Measurements from ENCODE around the gene PDIA3. TPM values are rescaled to one million over a fixed set of nuclear protein-coding genes. Genes with fewer than 3 reads are reported as not detected.
A peak's percentile ranks its signal among the peaks of the same experiment; 100 is the strongest.

PDIA3 gene
- total and polyA plus RNA-seq, 2 donors from 2014 or later: 404 to 414 TPM

- FAIRE-seq (no peak), DNase-seq (no peak)
- H3K36me3 ChIP-seq (ENCODE audit: control insufficient read depth in 2 of 3, insufficient read depth in 3 of 3, low read length in 3 of 3): peaks cover 0 to 29% (median 23%) of the 10 kb centered on the region in 3 donors
- H3K4me1 ChIP-seq (ENCODE audit: control insufficient read depth in 2 of 3, insufficient read depth in 2 of 3, low read depth in 1 of 3, low read length in 3 of 3): no peaks in the 10 kb centered on the region
- H3K27ac ChIP-seq (ENCODE audit: low read depth in 2 of 2, low read length in 2 of 2): no peak overlapping the region
- no peaks in the 10 kb centered on the region for H3K27me3 ChIP-seq (ENCODE audit: control insufficient read depth, insufficient read depth, low read length)
- H3K9me3 ChIP-seq (ENCODE audit: control insufficient read depth in 2 of 3, insufficient read depth in 1 of 3, low read length in 3 of 3): no peaks in the 10 kb centered on the region
- no peak for TF ChIP-seq CTCF (IDR thresholded peaks at IDR 0.05; ENCODE audit: borderline replicate concordance, extremely low read depth, insufficient read depth)
- no peak overlapping the region for H3K4me3 ChIP-seq (ENCODE audit: low read length in 3 of 3)
- no peak overlapping the region for H3K9ac ChIP-seq (ENCODE audit: low read length in 3 of 3)
- intact Hi-C loops (cut with DNase I): no loop called here
Observed at GRCh38 chr15:43762824-43763223, 16.6 kb downstream of the PDIA3 start.

DNA sequence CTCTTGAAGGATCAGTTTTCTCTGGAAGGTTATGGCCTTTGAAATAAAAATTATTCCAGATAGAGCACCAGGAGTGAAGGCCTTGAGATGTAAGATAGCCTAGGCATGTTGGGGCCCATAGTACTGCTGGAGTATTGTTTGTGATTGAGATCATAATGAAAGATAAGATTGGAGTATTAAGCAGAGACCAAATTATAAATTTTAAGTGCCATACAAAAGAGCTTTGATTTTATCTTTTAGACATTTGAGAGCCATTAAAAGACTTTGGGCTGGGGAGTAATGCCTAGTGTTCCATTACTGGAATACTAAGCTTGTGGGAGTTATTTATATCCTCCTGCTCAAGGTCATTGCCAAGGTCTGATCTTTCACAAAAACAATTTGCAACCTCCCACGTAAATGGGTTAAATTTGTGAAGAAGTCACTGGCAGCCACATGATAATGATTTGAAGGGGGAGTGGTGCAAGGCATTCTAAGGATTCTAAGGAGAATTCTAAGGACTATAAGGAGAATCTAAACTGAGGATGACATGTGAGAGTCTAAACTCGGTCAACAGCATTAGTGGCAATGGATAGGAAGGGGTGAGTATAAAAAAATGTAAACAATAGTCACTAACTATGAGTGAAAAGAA, 17.7 kb downstream of the PDIA3 start:
- Histone ChIP-seq H3K4me1 (ENCODE audit: control insufficient read depth in 2 of 3, insufficient read depth in 2 of 3, low read depth in 1 of 3, low read length in 3 of 3) (no peaks in the 10 kb centered on the region), H3K9ac (ENCODE audit: low read length in 3 of 3) (no peak overlapping the region), H3K4me3 (ENCODE audit: low read length in 3 of 3) (no peak overlapping the region), H3K27me3 (ENCODE audit: control insufficient read depth, insufficient read depth, low read length) (no peaks in the 10 kb centered on the region), H3K36me3 (ENCODE audit: control insufficient read depth in 2 of 3, insufficient read depth in 3 of 3, low read length in 3 of 3) (peaks cover 0 to 38% (median 31%) of the 10 kb centered on the region in 3 donors), H3K27ac (ENCODE audit: low read depth in 2 of 2, low read length in 2 of 2) (no peak overlapping the region), H3K9me3 (ENCODE audit: control insufficient read depth in 2 of 3, insufficient read depth in 1 of 3, low read length in 3 of 3) (no peaks in the 10 kb centered on the region)
- TF ChIP-seq CTCF (IDR thresholded peaks at IDR 0.05; ENCODE audit: borderline replicate concordance, extremely low read depth, insufficient read depth): no peak
- no peak for DNase-seq
- no peak for FAIRE-seq
- intact Hi-C loops (cut with DNase I): no loop called here

DNA sequence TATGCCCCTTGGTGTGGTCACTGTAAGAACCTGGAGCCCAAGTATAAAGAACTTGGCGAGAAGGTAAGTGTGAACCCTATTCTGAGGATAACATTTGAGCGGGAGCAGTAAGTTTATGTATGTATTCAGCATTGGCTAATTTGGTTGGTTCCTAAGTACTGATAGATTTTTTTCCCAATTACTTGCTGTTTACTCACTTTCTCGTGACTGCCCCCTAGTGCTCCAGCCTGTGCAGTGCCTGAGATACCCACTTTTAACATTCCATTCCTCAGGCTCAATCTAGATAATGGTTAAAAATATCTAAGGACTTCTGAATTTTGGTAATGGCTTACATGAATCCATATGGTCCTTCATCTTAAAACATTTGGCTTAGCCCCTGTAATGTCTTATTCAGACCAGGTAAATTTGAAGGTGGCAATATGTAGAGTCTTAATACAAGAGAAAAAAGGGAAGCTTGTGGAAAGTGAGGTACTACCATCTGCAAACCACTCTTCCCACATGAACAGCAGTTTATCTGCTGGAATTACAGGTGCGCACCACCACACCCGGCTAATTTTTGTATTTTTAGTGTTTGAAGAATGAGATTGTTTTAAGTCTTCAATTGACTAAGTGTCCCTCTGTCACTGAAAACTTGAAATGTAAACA, 23.5 kb downstream of the PDIA3 start:
- DNase-seq (peak in 4 of 5 donors; percentile 36 to 66 (median 43)), FAIRE-seq (no peak)
- Histone ChIP-seq H3K4me1 (ENCODE audit: control insufficient read depth in 2 of 3, insufficient read depth in 2 of 3, low read depth in 1 of 3, low read length in 3 of 3) (no peaks in the 10 kb centered on the region), H3K36me3 (ENCODE audit: control insufficient read depth in 2 of 3, insufficient read depth in 3 of 3, low read length in 3 of 3) (peaks cover 9 to 60% (median 38%) of the 10 kb centered on the region in 3 donors), H3K27ac (ENCODE audit: low read depth in 2 of 2, low read length in 2 of 2) (no peak overlapping the region), H3K4me3 (ENCODE audit: low read length in 3 of 3) (no peak overlapping the region), H3K9me3 (ENCODE audit: control insufficient read depth in 2 of 3, insufficient read depth in 1 of 3, low read length in 3 of 3) (no peaks in the 10 kb centered on the region), H3K27me3 (ENCODE audit: control insufficient read depth, insufficient read depth, low read length) (no peaks in the 10 kb centered on the region), H3K9ac (ENCODE audit: low read length in 3 of 3) (no peak overlapping the region)
- peak; percentile 67 for TF ChIP-seq CTCF (IDR thresholded peaks at IDR 0.05; ENCODE audit: borderline replicate concordance, extremely low read depth, insufficient read depth)
- intact Hi-C loops (cut with DNase I): no loop called here

Data from kidney (tissue), 14 donors.